Heart left ventricle (tissue), 13 donors: Measurements from ENCODE around the gene PHACTR1.

Source experiments
- CTCF ChIP-seq, 12 donors: fragments of 200-600 bp; sonication (generic) in 4 of 12; IDR thresholded peaks; one replicate each; pipeline versions ENCODE4 v1.5.0 to v1.8.0; 2018 to 2022; ENCODE audit warnings: antibody characterized with exemption in 12 of 12, mild to moderate bottlenecking in 5 of 12
- POLR2A ChIP-seq, 2 donors: fragments of 450-650 bp; IDR thresholded peaks; one replicate each; pipeline ENCODE4 v1.6.1; 2017; ENCODE audit warnings: antibody characterized with exemption in 2 of 2, mild to moderate bottlenecking in 2 of 2, moderate library complexity in 2 of 2
- donor health status: ischemic (EF 13 %, LVEDD 7.1; RV severe dilation, severe dysfunction).
- donor health status: DM: no; HTN: yes; CAD: no.
- donor health status: DM: no; HTN: no; CAD: no.
- donor health status: ischemic (EF 25% LVEDD 6.9; RV normal size, moderate dysfunction).
- donor health status: ischemic (EF 25% LVEDD 5.7; RV mildly dilated, moderate dysfunction).
- donor health status: ischemic (EF 35%, LVEDD 5.7; RV mildly dilated, moderate dysfunction).
- donor health status: nonischemic (EF 11% LVEDD 7.7; RV severe dilation, severe dysfunction).
- donor health status: DM: yes; HTN: yes; CAD: no.
- donor health status: PGD.
- donor health status: ischemic (EF 29% LVEDD 5.4; RV normal size, mild dysfunction).
- donor health status: nonischemic (EF 23%, LVEDD 6.1; RV moderate dilation, normal function).

GRCh38 chr6:13027207-13027606 is 310.6 kb downstream of the PHACTR1 start:
- TF ChIP-seq POLR2A (IDR thresholded peaks at IDR 0.05) = no peak
- no peak for TF ChIP-seq CTCF (IDR thresholded peaks at IDR 0.05)
